IMR-90 (cell line): ENCODE measurements around the gene FAM117B. TPM values are rescaled to one million over a fixed set of nuclear protein-coding genes. Genes with fewer than 3 reads are reported as not detected.

ENCODE experiments used
- ATAC-seq: fragments of 200-7000 bp; cut with Tn5 transposase; 2 replicates; pipeline ENCODE4 v1.9.1; 2020; ENCODE audit warnings: low read depth, mild to moderate bottlenecking, moderate library complexity
- BruUV-seq: library from RNA; stranded (reverse); fragments of 400-500 nt; replicated peaks from 2 replicates; lab custom pipeline; 2021; lab: Mats Ljungman, UMichigan
- CTCF ChIA-PET: fragments of 300-600 bp; formaldehyde crosslinking; extraction: SDS; loops from one replicate; lab custom pipeline; 2021; ENCODE audit warnings: antibody characterized with exemption; lab: Yijun Ruan, JAX
- POLR2A ChIA-PET: fragments of 300-600 bp; sonication (Branson Sonifier 250); formaldehyde crosslinking; loops from one replicate; lab custom pipeline; 2022; ENCODE audit warnings: antibody characterized with exemption; ENCODE audit not compliant: unreplicated experiment; lab: Charles Lee
- DNase-seq: peaks from one replicate; pipeline ENCODE4 v3.0.0; 2013
- H2AFZ ChIP-seq: replicated peaks from 2 replicates; pipeline ENCODE3; 2013; ENCODE audit warnings: low read length, mild to moderate bottlenecking; ENCODE audit not compliant: poor library complexity
- H2AK5ac ChIP-seq: 2 replicates; pipeline ENCODE4 v1.6.1; 2013; ENCODE audit warnings: low read depth, low read length, inconsistent platforms
- H2AK9ac ChIP-seq: replicated peaks from 2 replicates; pipeline ENCODE3; 2013; ENCODE audit warnings: mild to moderate bottlenecking, low read depth, low read length, moderate library complexity; ENCODE audit not compliant: poor library complexity
- H2BK120ac ChIP-seq: 2 replicates; pipeline ENCODE4 v1.6.1; 2013; ENCODE audit warnings: low read depth, low read length, inconsistent platforms
- H2BK15ac ChIP-seq: 3 replicates; pipeline ENCODE4 v1.6.1; 2013; ENCODE audit warnings: low read depth, low read length, inconsistent platforms
- H2BK20ac ChIP-seq: 2 replicates; pipeline ENCODE4 v1.6.1; 2013; ENCODE audit warnings: low read depth, mild to moderate bottlenecking, inconsistent platforms, low read length, moderate library complexity
- H2BK5ac ChIP-seq: 2 replicates; pipeline ENCODE4 v1.6.1; 2013; ENCODE audit warnings: mild to moderate bottlenecking, low read depth, low read length, inconsistent platforms; ENCODE audit not compliant: poor library complexity, severe bottlenecking
- H3K14ac ChIP-seq: replicated peaks from 2 replicates; pipeline ENCODE4 v1.6.1; 2013; ENCODE audit warnings: low read depth, low read length, inconsistent platforms
- H3K18ac ChIP-seq: 2 replicates; pipeline ENCODE4 v1.6.1; 2013; ENCODE audit warnings: low read depth, low read length, control low read depth
- H3K23ac ChIP-seq: 2 replicates; pipeline ENCODE4 v1.6.1; 2013; ENCODE audit warnings: low read depth, low read length, inconsistent platforms
- H3K27ac ChIP-seq: 2 replicates; pipeline ENCODE4 v1.5.1; 2013; ENCODE audit warnings: mild to moderate bottlenecking, control low read depth, low read length; ENCODE audit not compliant: insufficient read depth
- H3K27me3 ChIP-seq: 2 replicates; pipeline ENCODE4 v1.6.1; 2013; ENCODE audit warnings: low read length; ENCODE audit not compliant: control insufficient read depth, insufficient read depth
- H3K36me3 ChIP-seq: 2 replicates; pipeline ENCODE4 v1.6.1; 2013; ENCODE audit warnings: low read length, mixed read lengths; ENCODE audit not compliant: control insufficient read depth, insufficient read depth
- H3K4ac ChIP-seq: 2 replicates; pipeline ENCODE4 v1.6.1; 2013; ENCODE audit warnings: low read depth, low read length, inconsistent platforms
- H3K4me1 ChIP-seq: 2 replicates; pipeline ENCODE4 v1.6.1; 2013; ENCODE audit warnings: low read length, mixed read lengths; ENCODE audit not compliant: control insufficient read depth, insufficient read depth
- H3K4me2 ChIP-seq: 2 replicates; pipeline ENCODE4 v1.6.1; 2013; ENCODE audit warnings: low read depth, mild to moderate bottlenecking, control low read depth, low read length, moderate library complexity
- H3K4me3 ChIP-seq: 2 replicates; pipeline ENCODE4 v1.5.1; 2013; ENCODE audit warnings: low read depth, mild to moderate bottlenecking, control low read depth, low read length, moderate library complexity; ENCODE audit not compliant: insufficient read depth
- H3K56ac ChIP-seq: 2 replicates; pipeline ENCODE4 v1.6.1; 2013; ENCODE audit warnings: low read length, inconsistent platforms; ENCODE audit not compliant: insufficient read depth; ENCODE audit errors: extremely low read depth
- H3K79me1 ChIP-seq, 2 experiments: 2 replicates each; pipeline ENCODE4 v1.6.1; 2013; ENCODE audit warnings: low read length in 2 of 2, inconsistent platforms in 1 of 2, low read depth in 1 of 2
- H3K9ac ChIP-seq: 2 replicates; pipeline ENCODE4 v1.6.1; 2013; ENCODE audit warnings: low read depth, low read length, control low read depth
- H3K9me1 ChIP-seq: 2 replicates; pipeline ENCODE4 v1.6.1; 2013; ENCODE audit warnings: low read length, inconsistent platforms; ENCODE audit not compliant: insufficient read depth
- H3K9me3 ChIP-seq: 2 replicates; pipeline ENCODE4 v1.6.1; 2013; ENCODE audit warnings: low read length; ENCODE audit not compliant: control insufficient read depth, insufficient read depth
- H4K20me1 ChIP-seq: 2 replicates; pipeline ENCODE4 v1.6.1; 2013; ENCODE audit warnings: low read length, inconsistent platforms; ENCODE audit not compliant: insufficient read depth
- H4K5ac ChIP-seq: 2 replicates; pipeline ENCODE4 v1.6.1; 2013; ENCODE audit warnings: mild to moderate bottlenecking, low read depth, low read length, control low read depth
- H4K8ac ChIP-seq, 2 experiments: 2 replicates each; pipeline ENCODE4 v1.6.1; 2013; ENCODE audit warnings: low read depth in 2 of 2, low read length in 2 of 2, control low read depth in 1 of 2, inconsistent platforms in 1 of 2
- H4K91ac ChIP-seq: 2 replicates; pipeline ENCODE4 v1.6.1; 2013; ENCODE audit warnings: low read depth, low read length, inconsistent platforms; ENCODE audit not compliant: insufficient read depth
- BHLHE40 ChIP-seq: fragments of 150-350 bp; IDR thresholded peaks from 2 replicates; pipeline ENCODE4 v1.6.1; 2016; ENCODE audit warnings: mild to moderate bottlenecking, low read depth, low read length
- CEBPB ChIP-seq: IDR thresholded peaks from 2 replicates; pipeline ENCODE4 v1.6.1; 2012; ENCODE audit warnings: low read depth, low read length, improper control_type of control experiment
- CHD1 ChIP-seq: IDR thresholded peaks from 2 replicates; pipeline ENCODE4 v1.6.1; 2012; ENCODE audit warnings: low read depth, low read length, improper control_type of control experiment
- ELK1 ChIP-seq: fragments of 150-350 bp; IDR thresholded peaks from 2 replicates; pipeline ENCODE4 v1.6.1; 2016; ENCODE audit warnings: low read depth, mild to moderate bottlenecking, low read length, moderate library complexity, borderline replicate concordance
- FOS ChIP-seq: fragments of 150-350 bp; IDR thresholded peaks from 2 replicates; pipeline ENCODE4 v1.6.1; 2016; ENCODE audit warnings: low read depth, low read length
- MAFK ChIP-seq: IDR thresholded peaks from 2 replicates; pipeline ENCODE4 v1.6.1; 2012; ENCODE audit warnings: low read depth, low read length, improper control_type of control experiment
- MAZ ChIP-seq: IDR thresholded peaks from 2 replicates; pipeline ENCODE4 v1.6.1; 2012; ENCODE audit warnings: low read depth, mild to moderate bottlenecking, low read length, improper control_type of control experiment, moderate library complexity, borderline replicate concordance
- MXI1 ChIP-seq: IDR thresholded peaks from 2 replicates; pipeline ENCODE4 v1.6.1; 2012; ENCODE audit warnings: low read depth, mild to moderate bottlenecking, low read length, moderate library complexity, borderline replicate concordance
- NFE2L2 ChIP-seq: fragments of 150-350 bp; IDR thresholded peaks from 2 replicates; pipeline ENCODE4 v1.6.1; 2016; ENCODE audit warnings: low read depth, mild to moderate bottlenecking, low read length
- POLR2A ChIP-seq: IDR thresholded peaks from 2 replicates; pipeline ENCODE4 v1.6.1; 2012; ENCODE audit warnings: mild to moderate bottlenecking, low read depth, low read length
- RAD21 ChIP-seq: IDR thresholded peaks from 2 replicates; pipeline ENCODE4 v1.6.1; 2012; ENCODE audit warnings: low read length, improper control_type of control experiment
- RCOR1 ChIP-seq: IDR thresholded peaks from 2 replicates; pipeline ENCODE4 v1.6.1; 2012; ENCODE audit warnings: mild to moderate bottlenecking, low read length, improper control_type of control experiment; ENCODE audit not compliant: insufficient replicate concordance
- RFX5 ChIP-seq: IDR thresholded peaks from 2 replicates; pipeline ENCODE4 v1.8.0; 2012; ENCODE audit warnings: low read depth, mild to moderate bottlenecking, low read length, moderate library complexity
- SMC3 ChIP-seq: fragments of 150-350 bp; IDR thresholded peaks from 2 replicates; pipeline ENCODE4 v1.6.1; 2016; ENCODE audit warnings: low read depth, mild to moderate bottlenecking, antibody characterized with exemption, low read length, moderate library complexity
- USF2 ChIP-seq: fragments of 150-350 bp; IDR thresholded peaks from 2 replicates; pipeline ENCODE4 v1.6.1; 2017; ENCODE audit warnings: mild to moderate bottlenecking, antibody characterized with exemption, low read length, low read depth
- WGBS, 2 experiments: methylation state at CpG; one replicate each; pipeline versions ENCODE4 v1.1.5 to v1.1.7; 2013; ENCODE audit warnings: missing lambda C conversion rate in 2 of 2; ENCODE audit not compliant: insufficient read length in 1 of 2; ENCODE audit errors: extremely low coverage in 2 of 2; 5-methylcytosine and 5-hydroxymethylcytosine counted together
- dilution Hi-C: fragments of 300-500 bp; cut with HindIII; formaldehyde crosslinking; loops from one replicate; pipeline ENCODE4 v1.14.3; 2018; ENCODE audit warnings: low sequenced_read_pairs; ENCODE audit not compliant: unreplicated experiment
- in situ Hi-C: fragments of 300-500 bp; cut with MboI; formaldehyde crosslinking; loops from 3 replicates; pipeline ENCODE4 v1.14.3; 2019; ENCODE audit warnings: low sequenced_read_pairs, inconsistent platforms, mixed read lengths
- intact Hi-C: fragments of 100-400 bp; cut with micrococcal nuclease; formaldehyde crosslinking; loops from 2 replicates; pipeline ENCODE4 v1.10.0; 2022
- polyA plus RNA-seq, 3 experiments: library from polyadenylated mRNA; depleted of rRNA; stranded (reverse); fragments of >200 nt; gene quantifications; 2 replicates each; pipeline ENCODE4 v1.2.3, GENCODE V29; 2012; ENCODE audit warnings: low replicate concordance in 1 of 3
- total RNA-seq: library from RNA; depleted of rRNA; stranded (reverse); fragments of >200 nt; gene quantifications from 2 replicates; pipeline ENCODE4 v1.2.3, GENCODE V29; 2012
- TF ChIP-seq, protein P1 (sequence below): conservative IDR thresholded peaks from 2 replicates; pipeline ENCODE4 v1.5.1; 2012; ENCODE audit warnings: mild to moderate bottlenecking, low read depth, low read length, improper control_type of control experiment

FAM117B gene
- total and polyA plus RNA-seq, 2 of the 4 experiments (the other 2 are of a cell fraction) = 0.54 to 0.79 TPM

- no peak overlapping the region for H2AK9ac ChIP-seq
- no peak overlapping the region for H3K14ac ChIP-seq
- no TSS peak for BruUV-seq
- no peak overlapping the region for H3K18ac ChIP-seq
- whole genome bisulfite sequencing, 2 experiments = no CpG with 5 or more reads among the region's 2 CpGs
- dilution Hi-C loops (no loop called here), in situ Hi-C loops (no loop called here), intact Hi-C loops (no loop called here)
- ATAC-seq (no peak), DNase-seq (no peak)
- H4K5ac ChIP-seq = no peak overlapping the region
- no peak overlapping the region for H3K56ac ChIP-seq
- no peaks in the 10 kb centered on the region for H3K9me3 ChIP-seq
- no peak overlapping the region for H3K27ac ChIP-seq
- no peak overlapping the region for H3K9ac ChIP-seq
- no peak overlapping the region for H2AFZ ChIP-seq
- H3K36me3 ChIP-seq = peaks cover 15% of the 10 kb centered on the region
- H2BK15ac ChIP-seq = no peak overlapping the region
- no peaks in the 10 kb centered on the region for H4K20me1 ChIP-seq
- H2AK5ac ChIP-seq = no peak overlapping the region
- H3K4me2 ChIP-seq = no peak overlapping the region
- H4K91ac ChIP-seq = no peak overlapping the region
- H3K4me1 ChIP-seq = no peaks in the 10 kb centered on the region
- H3K79me1 ChIP-seq = no peaks in the 10 kb centered on the region
- no peak overlapping the region for H4K8ac ChIP-seq
- POLR2A ChIA-PET = no interaction called here
- CTCF ChIA-PET = interaction anchor here (0.6 kb wide), 1 partner anchor 201 kb away, joined by 4 read pairs; no protein-coding TSS in a partner anchor
- H3K23ac ChIP-seq = no peak overlapping the region
- TF ChIP-seq FOS (no peak), RCOR1 (no peak), RFX5 (no peak), BHLHE40 (no peak), SMC3 (no peak), MAZ (no peak), POLR2A (no peak), ELK1 (no peak), USF2 (no peak), RAD21 (no peak), CEBPB (no peak), NFE2L2 (no peak), MXI1 (no peak), CHD1 (no peak), MAFK (no peak)
- TF ChIP-seq, protein P1, sequence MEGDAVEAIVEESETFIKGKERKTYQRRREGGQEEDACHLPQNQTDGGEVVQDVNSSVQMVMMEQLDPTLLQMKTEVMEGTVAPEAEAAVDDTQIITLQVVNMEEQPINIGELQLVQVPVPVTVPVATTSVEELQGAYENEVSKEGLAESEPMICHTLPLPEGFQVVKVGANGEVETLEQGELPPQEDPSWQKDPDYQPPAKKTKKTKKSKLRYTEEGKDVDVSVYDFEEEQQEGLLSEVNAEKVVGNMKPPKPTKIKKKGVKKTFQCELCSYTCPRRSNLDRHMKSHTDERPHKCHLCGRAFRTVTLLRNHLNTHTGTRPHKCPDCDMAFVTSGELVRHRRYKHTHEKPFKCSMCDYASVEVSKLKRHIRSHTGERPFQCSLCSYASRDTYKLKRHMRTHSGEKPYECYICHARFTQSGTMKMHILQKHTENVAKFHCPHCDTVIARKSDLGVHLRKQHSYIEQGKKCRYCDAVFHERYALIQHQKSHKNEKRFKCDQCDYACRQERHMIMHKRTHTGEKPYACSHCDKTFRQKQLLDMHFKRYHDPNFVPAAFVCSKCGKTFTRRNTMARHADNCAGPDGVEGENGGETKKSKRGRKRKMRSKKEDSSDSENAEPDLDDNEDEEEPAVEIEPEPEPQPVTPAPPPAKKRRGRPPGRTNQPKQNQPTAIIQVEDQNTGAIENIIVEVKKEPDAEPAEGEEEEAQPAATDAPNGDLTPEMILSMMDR = no peak
- H3K4ac ChIP-seq = no peak overlapping the region
- H2BK5ac ChIP-seq = no peak overlapping the region
- no peak overlapping the region for H3K4me3 ChIP-seq
- H3K9me1 ChIP-seq = no peaks in the 10 kb centered on the region
- no peaks in the 10 kb centered on the region for H3K27me3 ChIP-seq
- H2BK20ac ChIP-seq = no peak overlapping the region
- no peak overlapping the region for H2BK120ac ChIP-seq
Observed at GRCh38 chr2:202760848-202761247, 126.1 kb downstream of the FAM117B start.
